Measurements from ENCODE around the gene PAK1.
"Not testable (repeated sequence)": the region's sequence is repeated elsewhere in the genome, so short reads cannot be mapped to it uniquely, and the experiment has no call there.

Gene PAK1

GRCh38 chr11:77508019-77508418 is 34.1 kb upstream of the PAK1 start:
- H3K4me1 ChIP-seq (ENCODE audit: control insufficient read depth, insufficient read depth, low read length): no peaks in the 10 kb centered on the region
- H3K36me3 ChIP-seq (ENCODE audit: control insufficient read depth in 2 of 2, insufficient read depth in 2 of 2, low read length in 2 of 2): no peaks in the 10 kb centered on the region
- H3K4me3 ChIP-seq (ENCODE audit: low read length in 2 of 2): no peak overlapping the region

DNA sequence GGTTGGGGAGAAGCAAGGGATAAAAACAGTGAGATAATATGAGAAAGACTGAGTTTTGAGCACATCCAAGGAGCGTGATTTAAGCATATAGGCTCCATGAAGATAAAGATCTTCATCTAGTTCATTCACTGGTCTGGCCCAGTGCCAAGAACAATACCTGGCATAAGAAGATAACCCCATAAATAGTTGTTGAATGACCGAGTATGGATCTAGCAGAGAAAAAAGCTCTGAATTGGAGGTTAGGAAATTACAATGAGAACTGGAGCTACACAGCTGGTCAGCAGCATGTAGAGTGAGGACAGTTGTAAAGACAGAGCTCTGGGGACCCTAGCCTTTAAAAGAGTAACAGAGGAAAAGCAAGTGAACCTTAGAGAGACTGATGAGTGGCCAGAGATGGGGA is 33.0 kb upstream of the PAK1 start:
- H3K36me3 ChIP-seq (ENCODE audit: control insufficient read depth in 2 of 2, insufficient read depth in 2 of 2, low read length in 2 of 2): no peaks in the 10 kb centered on the region
- H3K27ac ChIP-seq (ENCODE audit: low read length): no peak overlapping the region
- H3K9ac ChIP-seq (ENCODE audit: low read length in 2 of 2): no peak overlapping the region
- no peaks in the 10 kb centered on the region for H3K9me3 ChIP-seq (ENCODE audit: control insufficient read depth in 2 of 2, low read length in 2 of 2)
- no peak overlapping the region for H3K4me3 ChIP-seq (ENCODE audit: low read length in 2 of 2)
- H3K27me3 ChIP-seq (ENCODE audit: control insufficient read depth in 1 of 2, insufficient read depth in 2 of 2, low read length in 2 of 2): peaks cover 0 to under 1% of the 10 kb centered on the region in 2 donors
- no peaks in the 10 kb centered on the region for H3K4me1 ChIP-seq (ENCODE audit: control insufficient read depth, insufficient read depth, low read length)

More at GRCh38 chr11:77508019-77508418, 34.1 kb upstream of the PAK1 start:
- H3K27ac ChIP-seq (ENCODE audit: low read length): no peak overlapping the region
- H3K9me3 ChIP-seq (ENCODE audit: control insufficient read depth in 2 of 2, low read length in 2 of 2): no peaks in the 10 kb centered on the region
- H3K27me3 ChIP-seq (ENCODE audit: control insufficient read depth in 1 of 2, insufficient read depth in 2 of 2, low read length in 2 of 2): peaks cover 0 to 2% of the 10 kb centered on the region in 2 donors
- no peak overlapping the region for H3K9ac ChIP-seq (ENCODE audit: low read length in 2 of 2)

DNA sequence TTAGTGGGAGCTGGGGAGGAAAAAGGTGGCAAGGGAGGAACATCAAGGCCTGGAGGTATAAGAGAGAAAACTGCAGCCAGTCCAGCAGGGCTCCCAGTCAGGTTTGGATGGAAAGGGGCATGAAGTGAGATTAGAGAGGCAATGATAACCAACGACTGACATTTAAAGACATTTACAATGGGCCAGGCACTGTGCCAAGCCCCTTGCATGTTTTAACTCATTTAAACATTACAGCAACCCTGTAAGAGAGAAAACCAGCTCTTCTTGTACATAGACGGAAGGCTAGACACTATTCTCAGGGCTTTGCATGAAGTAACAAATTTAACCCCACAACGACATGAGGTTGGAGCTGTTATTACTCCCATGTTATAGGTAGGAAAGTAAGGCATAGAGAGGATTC is 32.1 kb upstream of the PAK1 start:
- H3K4me3 ChIP-seq (ENCODE audit: low read length in 2 of 2): no peak overlapping the region
- H3K36me3 ChIP-seq (ENCODE audit: control insufficient read depth in 2 of 2, insufficient read depth in 2 of 2, low read length in 2 of 2): no peaks in the 10 kb centered on the region
- no peaks in the 10 kb centered on the region for H3K27me3 ChIP-seq (ENCODE audit: control insufficient read depth in 1 of 2, insufficient read depth in 2 of 2, low read length in 2 of 2)

DNA sequence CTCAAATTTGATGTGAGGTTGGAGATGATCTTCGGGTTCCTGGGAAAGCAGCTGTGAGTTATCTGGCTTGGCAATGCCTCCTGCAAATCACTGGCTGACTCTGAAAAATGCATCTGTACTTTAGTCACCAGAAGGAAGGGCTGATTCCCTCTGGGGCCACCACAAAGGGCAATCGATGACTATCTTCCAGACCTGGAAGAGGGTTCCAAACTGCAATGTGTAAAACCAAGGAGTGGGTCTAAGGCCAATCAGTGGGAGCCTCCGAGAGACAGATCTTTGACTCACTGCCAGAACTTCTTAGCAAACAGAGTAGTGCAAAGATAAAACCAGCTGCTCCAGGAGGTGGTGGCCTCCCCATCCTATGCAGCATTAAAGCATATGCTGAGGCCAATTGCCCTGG is 29.1 kb upstream of the PAK1 start:
- H3K9ac ChIP-seq (ENCODE audit: low read length in 2 of 2): no peak overlapping the region
- no peak overlapping the region for H3K27ac ChIP-seq (ENCODE audit: low read length)
- no peaks in the 10 kb centered on the region for H3K9me3 ChIP-seq (ENCODE audit: control insufficient read depth in 2 of 2, low read length in 2 of 2)
- H3K27me3 ChIP-seq (ENCODE audit: control insufficient read depth in 1 of 2, insufficient read depth in 2 of 2, low read length in 2 of 2): no peaks in the 10 kb centered on the region
- no peak overlapping the region for H3K4me3 ChIP-seq (ENCODE audit: low read length in 2 of 2)
- H3K36me3 ChIP-seq (ENCODE audit: control insufficient read depth in 2 of 2, insufficient read depth in 2 of 2, low read length in 2 of 2): no peaks in the 10 kb centered on the region
- H3K4me1 ChIP-seq (ENCODE audit: control insufficient read depth, insufficient read depth, low read length): no peaks in the 10 kb centered on the region

More for the DNA sequence above, 32.1 kb upstream of the PAK1 start:
- no peaks in the 10 kb centered on the region for H3K4me1 ChIP-seq (ENCODE audit: control insufficient read depth, insufficient read depth, low read length)
- no peaks in the 10 kb centered on the region for H3K9me3 ChIP-seq (ENCODE audit: control insufficient read depth in 2 of 2, low read length in 2 of 2)
- no peak overlapping the region for H3K9ac ChIP-seq (ENCODE audit: low read length in 2 of 2)
- no peak overlapping the region for H3K27ac ChIP-seq (ENCODE audit: low read length)

DNA sequence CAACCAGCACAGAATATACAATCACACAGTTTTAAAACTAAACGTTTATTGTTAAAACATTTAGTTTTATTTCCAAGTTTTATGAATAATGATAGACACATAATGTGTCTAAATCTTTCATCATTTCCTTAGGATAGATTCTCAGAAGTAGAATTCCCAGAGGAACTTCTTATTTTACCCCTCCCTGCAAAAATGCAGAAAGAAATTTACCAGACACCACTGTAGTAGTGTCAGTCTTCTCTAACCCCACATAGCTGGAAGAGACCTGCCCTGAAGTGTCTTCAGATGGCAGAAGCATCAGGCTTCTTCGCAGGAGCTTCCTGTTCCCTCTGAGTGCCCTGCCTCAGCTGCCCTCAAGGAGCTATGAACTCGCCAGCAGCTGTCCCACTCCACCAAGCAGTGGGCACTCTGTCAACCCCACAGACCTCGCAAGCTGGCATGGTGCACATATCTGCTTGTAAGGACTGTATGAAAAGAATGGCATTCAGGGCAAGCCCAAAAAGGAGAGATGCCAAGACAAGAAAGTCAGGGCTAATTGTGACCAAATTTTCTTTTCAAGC is 28.5 kb upstream of the PAK1 start:
- H3K27me3 ChIP-seq (ENCODE audit: control insufficient read depth in 1 of 2, insufficient read depth in 2 of 2, low read length in 2 of 2): no peaks in the 10 kb centered on the region
- H3K9ac ChIP-seq (ENCODE audit: low read length in 2 of 2): no peak overlapping the region
- H3K27ac ChIP-seq (ENCODE audit: low read length): no peak overlapping the region
- H3K36me3 ChIP-seq (ENCODE audit: control insufficient read depth in 2 of 2, insufficient read depth in 2 of 2, low read length in 2 of 2): no peaks in the 10 kb centered on the region
- H3K9me3 ChIP-seq (ENCODE audit: control insufficient read depth in 2 of 2, low read length in 2 of 2): no peaks in the 10 kb centered on the region
- no peaks in the 10 kb centered on the region for H3K4me1 ChIP-seq (ENCODE audit: control insufficient read depth, insufficient read depth, low read length)
- no peak overlapping the region for H3K4me3 ChIP-seq (ENCODE audit: low read length in 2 of 2)

DNA sequence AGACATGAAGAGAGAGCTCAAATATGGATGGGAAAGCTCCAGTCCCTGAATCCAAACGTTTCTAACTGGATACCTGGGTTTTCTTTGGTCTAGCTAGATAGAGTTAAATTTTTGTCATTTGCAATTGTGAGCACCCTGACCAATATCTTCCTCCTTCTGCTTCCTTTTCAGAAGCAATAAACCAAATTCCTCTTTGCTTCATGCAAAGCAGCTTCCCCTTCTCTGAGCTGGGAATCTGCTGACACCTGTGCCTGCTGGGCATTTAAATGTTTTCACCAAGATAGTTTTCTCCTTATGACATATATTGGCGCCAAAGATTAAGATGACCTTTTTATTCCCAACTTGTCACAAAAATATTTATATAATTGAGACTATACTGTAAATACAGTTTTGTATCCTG is 27.9 kb upstream of the PAK1 start:
- H3K4me1 ChIP-seq (ENCODE audit: control insufficient read depth, insufficient read depth, low read length): no peaks in the 10 kb centered on the region
- H3K36me3 ChIP-seq (ENCODE audit: control insufficient read depth in 2 of 2, insufficient read depth in 2 of 2, low read length in 2 of 2): no peaks in the 10 kb centered on the region
- no peak overlapping the region for H3K27ac ChIP-seq (ENCODE audit: low read length)
- no peaks in the 10 kb centered on the region for H3K27me3 ChIP-seq (ENCODE audit: control insufficient read depth in 1 of 2, insufficient read depth in 2 of 2, low read length in 2 of 2)
- H3K9ac ChIP-seq (ENCODE audit: low read length in 2 of 2): no peak overlapping the region
- no peaks in the 10 kb centered on the region for H3K9me3 ChIP-seq (ENCODE audit: control insufficient read depth in 2 of 2, low read length in 2 of 2)
- no peak overlapping the region for H3K4me3 ChIP-seq (ENCODE audit: low read length in 2 of 2)

DNA sequence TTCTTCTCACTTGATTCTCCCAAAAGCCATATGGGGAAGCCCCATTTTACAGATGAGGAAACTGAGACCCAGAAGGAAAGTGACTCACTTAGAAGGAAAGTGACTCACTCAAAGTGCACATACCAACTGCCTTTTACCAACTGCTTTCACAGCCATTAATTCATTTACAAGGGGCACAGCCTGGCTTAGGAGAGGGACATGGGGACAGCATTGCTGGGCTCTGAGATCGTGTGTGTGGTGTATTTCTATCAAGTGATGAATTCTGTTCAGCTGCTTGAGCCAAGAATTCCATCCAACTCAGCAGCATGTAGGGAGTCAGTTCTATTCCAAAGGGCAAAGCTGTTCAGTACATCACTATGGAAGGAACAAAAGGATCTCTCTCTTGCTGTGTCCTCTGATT is 23.5 kb upstream of the PAK1 start:
- Histone ChIP-seq H3K4me1 (ENCODE audit: control insufficient read depth, insufficient read depth, low read length) (no peaks in the 10 kb centered on the region), H3K27me3 (ENCODE audit: control insufficient read depth in 1 of 2, insufficient read depth in 2 of 2, low read length in 2 of 2) (no peaks in the 10 kb centered on the region), H3K36me3 (ENCODE audit: control insufficient read depth in 2 of 2, insufficient read depth in 2 of 2, low read length in 2 of 2) (no peaks in the 10 kb centered on the region), H3K4me3 (ENCODE audit: low read length in 2 of 2) (no peak overlapping the region), H3K9me3 (ENCODE audit: control insufficient read depth in 2 of 2, low read length in 2 of 2) (no peaks in the 10 kb centered on the region), H3K27ac (ENCODE audit: low read length) (no peak overlapping the region), H3K9ac (ENCODE audit: low read length in 2 of 2) (no peak overlapping the region)

GRCh38 chr11:77495526-77495925 is 21.6 kb upstream of the PAK1 start:
- H3K4me1 ChIP-seq (ENCODE audit: control insufficient read depth, insufficient read depth, low read length): no peaks in the 10 kb centered on the region
- H3K27ac ChIP-seq (ENCODE audit: low read length): no peak overlapping the region
- no peak overlapping the region for H3K9ac ChIP-seq (ENCODE audit: low read length in 2 of 2)
- H3K27me3 ChIP-seq (ENCODE audit: control insufficient read depth in 1 of 2, insufficient read depth in 2 of 2, low read length in 2 of 2): no peaks in the 10 kb centered on the region
- no peaks in the 10 kb centered on the region for H3K9me3 ChIP-seq (ENCODE audit: control insufficient read depth in 2 of 2, low read length in 2 of 2)
- H3K4me3 ChIP-seq (ENCODE audit: low read length in 2 of 2): no peak overlapping the region
- no peaks in the 10 kb centered on the region for H3K36me3 ChIP-seq (ENCODE audit: control insufficient read depth in 2 of 2, insufficient read depth in 2 of 2, low read length in 2 of 2)

DNA sequence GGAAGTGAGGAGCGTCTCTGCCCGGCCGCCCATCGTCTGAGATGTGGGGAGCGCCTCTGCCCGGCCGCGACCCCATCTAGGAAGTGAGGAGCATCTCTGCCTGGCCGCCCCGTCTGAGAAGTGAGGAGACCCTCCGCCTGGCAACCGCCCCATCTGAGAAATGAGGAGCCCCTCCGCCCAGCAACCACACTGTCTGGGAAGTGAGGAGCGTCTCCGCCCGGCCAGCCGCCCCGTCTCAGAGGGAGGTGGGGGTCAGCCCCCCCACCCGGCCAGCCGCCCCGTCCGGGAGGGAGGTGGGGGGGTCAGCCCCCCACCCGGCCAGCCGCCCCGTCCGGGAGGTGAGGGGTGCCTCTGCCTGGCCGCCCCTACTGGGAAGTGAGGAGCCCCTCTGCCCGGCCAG is 16.1 kb upstream of the PAK1 start:
- H3K4me1 ChIP-seq (ENCODE audit: control insufficient read depth, insufficient read depth, low read length); H3K27ac ChIP-seq (ENCODE audit: low read length): not testable (repeated sequence)

GRCh38 chr11:77487790-77488189 is 13.9 kb upstream of the PAK1 start:
- H3K27ac ChIP-seq (ENCODE audit: low read length): no peak overlapping the region
- no peak overlapping the region for H3K4me3 ChIP-seq (ENCODE audit: low read length in 2 of 2)
- no peaks in the 10 kb centered on the region for H3K4me1 ChIP-seq (ENCODE audit: control insufficient read depth, insufficient read depth, low read length)
- no peaks in the 10 kb centered on the region for H3K9me3 ChIP-seq (ENCODE audit: control insufficient read depth in 2 of 2, low read length in 2 of 2)
- no peaks in the 10 kb centered on the region for H3K36me3 ChIP-seq (ENCODE audit: control insufficient read depth in 2 of 2, insufficient read depth in 2 of 2, low read length in 2 of 2)
- no peaks in the 10 kb centered on the region for H3K27me3 ChIP-seq (ENCODE audit: control insufficient read depth in 1 of 2, insufficient read depth in 2 of 2, low read length in 2 of 2)
- H3K9ac ChIP-seq (ENCODE audit: low read length in 2 of 2): no peak overlapping the region

More for the DNA sequence above, 16.1 kb upstream of the PAK1 start:
- H3K4me3 ChIP-seq (ENCODE audit: low read length in 2 of 2); H3K9me3 ChIP-seq (ENCODE audit: control insufficient read depth in 2 of 2, low read length in 2 of 2); H3K9ac ChIP-seq (ENCODE audit: low read length in 2 of 2); H3K27me3 ChIP-seq (ENCODE audit: control insufficient read depth in 1 of 2, insufficient read depth in 2 of 2, low read length in 2 of 2); H3K36me3 ChIP-seq (ENCODE audit: control insufficient read depth in 2 of 2, insufficient read depth in 2 of 2, low read length in 2 of 2): not testable (repeated sequence)

GRCh38 chr11:77479746-77480352 is 6.0 kb upstream of the PAK1 start:
- Histone ChIP-seq H3K36me3 (ENCODE audit: control insufficient read depth in 2 of 2, insufficient read depth in 2 of 2, low read length in 2 of 2) (no peaks in the 10 kb centered on the region), H3K9me3 (ENCODE audit: control insufficient read depth in 2 of 2, low read length in 2 of 2) (no peaks in the 10 kb centered on the region), H3K4me3 (ENCODE audit: low read length in 2 of 2) (no peak overlapping the region), H3K9ac (ENCODE audit: low read length in 2 of 2) (no peak overlapping the region), H3K27ac (ENCODE audit: low read length) (no peak overlapping the region), H3K27me3 (ENCODE audit: control insufficient read depth in 1 of 2, insufficient read depth in 2 of 2, low read length in 2 of 2) (no peaks in the 10 kb centered on the region), H3K4me1 (ENCODE audit: control insufficient read depth, insufficient read depth, low read length) (no peaks in the 10 kb centered on the region)

All from stomach smooth muscle (tissue), 2 donors.